ENCODE data around the gene KRT15. TPM values are rescaled to one million over a fixed set of nuclear protein-coding genes. Genes with fewer than 3 reads are reported as not detected.

Gene KRT15
- total and polyA plus RNA-seq, 9 of the 15 experiments (the other 6 are each of a cell fraction or from before 2014, with no cell fraction given), result 0.28 to 4.4 (median 0.56) TPM

- TF ChIP-seq MCM5 (IDR thresholded peaks at IDR 0.05; ENCODE audit: low read depth) (no peak), NCOA6 (IDR thresholded peaks at IDR 0.05) (no peak), ATF7 (IDR thresholded peaks at IDR 0.05) (peak; percentile 46; the same call in 1 of the 2 replicates), THRA (IDR thresholded peaks at IDR 0.05) (no peak), SMAD1 (IDR thresholded peaks at IDR 0.05; ENCODE audit: low read depth, low read length, partially characterized antibody) (peak; percentile 45), TFAP4 (CRISPR knock-in tag; IDR thresholded peaks at IDR 0.05; ENCODE audit: borderline replicate concordance) (0 out of 2 replicates have a peak, but pooled peaks have one; percentile 32), PATZ1 (CRISPR knock-in tag; IDR thresholded peaks at IDR 0.05; ENCODE audit: borderline replicate concordance) (no peak), AFF1 (IDR thresholded peaks at IDR 0.05; ENCODE audit: low read depth in 1 of 2, partially characterized antibody in 2 of 2) (peak in 1 of 2 experiments; percentile 29), PHF8 (IDR thresholded peaks at IDR 0.05; ENCODE audit: borderline replicate concordance, low read length) (peak; percentile 30; the same call in 1 of the 2 replicates), ZNF644 (tag; IDR thresholded peaks at IDR 0.05; ENCODE audit: low read depth) (no peak), DACH1 (IDR thresholded peaks at IDR 0.05; ENCODE audit: partially characterized antibody) (peak; percentile 26), MTA2 (IDR thresholded peaks at IDR 0.05; ENCODE audit: low read depth) (peak; percentile 33), ZNF197 (CRISPR knock-in tag; IDR thresholded peaks at IDR 0.05; ENCODE audit: low read depth) (no peak), ZNF277 (CRISPR knock-in tag; IDR thresholded peaks at IDR 0.05; ENCODE audit: borderline replicate concordance) (no peak), DMBX1 (CRISPR knock-in tag; IDR thresholded peaks at IDR 0.05; ENCODE audit: borderline replicate concordance) (peak; percentile 15; the same call in 1 of the 2 replicates), ZNF766 (CRISPR knock-in tag; conservative IDR thresholded peaks at IDR 0.05) (peak; percentile 84), SMARCE1 (IDR thresholded peaks at IDR 0.05) (peak; percentile 81), LEF1 (IDR thresholded peaks at IDR 0.05) (peak; percentile 45)
Measured at GRCh38 chr17:41500131-41500911, 18.4 kb downstream of the KRT15 start (continued).
